HG02885 (cell line): ENCODE results near the gene CXCL6.

Source experiments
- ATAC-seq: cut with Tn5 transposase; IDR thresholded peaks from one replicate; pipeline ENCODE4 v1.9.1; 2021; ENCODE audit warnings: mild to moderate bottlenecking; ENCODE audit not compliant: unreplicated experiment, poor library complexity

Gene CXCL6

GRCh38 chr4:73836373-73837279, at the start of gene CXCL6:
TSS of gene CXCL6 (plus strand) at chr4:73836678. CDS start at chr4:73836751, 73 bp downstream.
- no peak for ATAC-seq

GRCh38 chr4:73788411-73788810, 48.1 kb upstream of the CXCL6 start:
- ATAC-seq: no peak

GRCh38 chr4:73798842-73799241, 37.6 kb upstream of the CXCL6 start:
- ATAC-seq: no peak

- ATAC-seq: no peak
Observed at GRCh38 chr4:73800206-73800605, 36.3 kb upstream of the CXCL6 start.

- no peak for ATAC-seq
Observed at GRCh38 chr4:73801692-73802091, 34.8 kb upstream of the CXCL6 start.

GRCh38 chr4:73803213-73803612, 33.3 kb upstream of the CXCL6 start:
- ATAC-seq: no peak

GRCh38 chr4:73810191-73810590, 26.3 kb upstream of the CXCL6 start:
- ATAC-seq: no peak

GRCh38 chr4:73811841-73812240, 24.6 kb upstream of the CXCL6 start:
- no peak for ATAC-seq

GRCh38 chr4:73814679-73815078, 21.8 kb upstream of the CXCL6 start:
- ATAC-seq: no peak

- ATAC-seq: no peak
Observed at GRCh38 chr4:73815145-73815544, 21.3 kb upstream of the CXCL6 start.

- no peak for ATAC-seq
Observed at GRCh38 chr4:73816814-73817213, 19.7 kb upstream of the CXCL6 start.

- no peak for ATAC-seq
Observed at GRCh38 chr4:73817341-73817740, 19.1 kb upstream of the CXCL6 start.

- no peak for ATAC-seq
Observed at GRCh38 chr4:73821325-73821724, 15.2 kb upstream of the CXCL6 start.

- ATAC-seq: no peak
Observed at GRCh38 chr4:73822389-73822788, 14.1 kb upstream of the CXCL6 start.

- ATAC-seq: no peak
Observed at GRCh38 chr4:73822812-73823504, 13.5 kb upstream of the CXCL6 start.

- no peak for ATAC-seq
Observed at GRCh38 chr4:73823760-73824159, 12.7 kb upstream of the CXCL6 start.

GRCh38 chr4:73828956-73829355, 7.5 kb upstream of the CXCL6 start:
- ATAC-seq: no peak

GRCh38 chr4:73831569-73831968, 4.9 kb upstream of the CXCL6 start:
- ATAC-seq: no peak

- ATAC-seq: no peak
Observed at GRCh38 chr4:73832651-73833237, 3.7 kb upstream of the CXCL6 start.

- no peak for ATAC-seq
Observed at GRCh38 chr4:73839071-73839470, 2.6 kb downstream of the CXCL6 start.

GRCh38 chr4:73839715-73840114, 3.2 kb downstream of the CXCL6 start:
- no peak for ATAC-seq
